NCI-H526 (cell line): Measurements from ENCODE around the gene LDLRAD1.
"Not testable (repeated sequence)": the region's sequence is repeated elsewhere in the genome, so short reads cannot be mapped to it uniquely, and the experiment has no call there.

Experiments used
- DNase-seq, 2 experiments: peaks; one replicate each; lab custom pipeline; 2025; lab: John Stamatoyannopoulos, UW

The LDLRAD1 gene

GRCh38 chr1:54017979-54018378, at the start of gene LDLRAD1:
Gene LDLRAD1, minus strand, starts transcription at chr1:54018186. Its CDS starts 74 bp downstream, at chr1:54018112.
- DNase-seq, result no peak

- DNase-seq, result no peak
Observed at GRCh38 chr1:54064299-54064698, 46.3 kb upstream of the LDLRAD1 start.

- DNase-seq, result peak in 1 of 2 experiments; percentile 8
Observed at GRCh38 chr1:54054438-54054749, 36.4 kb upstream of the LDLRAD1 start.

- DNase-seq, result peak; percentile 28 to 38
Observed at GRCh38 chr1:54053745-54054437, 35.9 kb upstream of the LDLRAD1 start.

GRCh38 chr1:54052934-54053744, 35.2 kb upstream of the LDLRAD1 start, which contains the start of the genes TCEANC2 and TMEM59:
Gene TCEANC2, plus strand, starts transcription at chr1:54053608. Its CDS starts 815 bp downstream, at chr1:54054423.
Gene TMEM59, minus strand, starts transcription at chr1:54053204. Its CDS starts 16 bp downstream, at chr1:54053188.
- peak; percentile 98 to 99 for DNase-seq

GRCh38 chr1:54052431-54052933, 34.5 kb upstream of the LDLRAD1 start:
- DNase-seq, result peak; percentile 36 to 53

- DNase-seq, result peak in 1 of 2 experiments; percentile 14
Observed at GRCh38 chr1:54051933-54052430, 34.0 kb upstream of the LDLRAD1 start.

- not testable (repeated sequence) for DNase-seq
Observed at GRCh38 chr1:54050435-54050834, 32.4 kb upstream of the LDLRAD1 start.

GRCh38 chr1:54047384-54048305, 29.7 kb upstream of the LDLRAD1 start:
- DNase-seq, result no peak

GRCh38 chr1:54046671-54047383, 28.8 kb upstream of the LDLRAD1 start:
- DNase-seq, result no peak

GRCh38 chr1:54045496-54045895, 27.5 kb upstream of the LDLRAD1 start:
- no peak for DNase-seq

- no peak for DNase-seq
Observed at GRCh38 chr1:54041806-54042205, 23.8 kb upstream of the LDLRAD1 start.

GRCh38 chr1:54037476-54037875, 19.5 kb upstream of the LDLRAD1 start:
- DNase-seq, result no peak

GRCh38 chr1:54028306-54029251, 10.6 kb upstream of the LDLRAD1 start:
- no peak for DNase-seq

- peak; percentile 58 to 83 for DNase-seq
Observed at GRCh38 chr1:54027848-54028247, 9.9 kb upstream of the LDLRAD1 start.

- not testable (repeated sequence) for DNase-seq
Observed at GRCh38 chr1:54024811-54025210, 6.8 kb upstream of the LDLRAD1 start.

GRCh38 chr1:54024358-54024757, 6.4 kb upstream of the LDLRAD1 start:
- no peak for DNase-seq

- DNase-seq, result not testable (repeated sequence)
Observed at GRCh38 chr1:54019562-54020176, 1.7 kb upstream of the LDLRAD1 start.

GRCh38 chr1:54018635-54019034, 649 bp upstream of the LDLRAD1 start:
- no peak for DNase-seq
